ENCODE data around the gene SEC23B.
"Not testable (repeated sequence)": the region's sequence is repeated elsewhere in the genome, so short reads cannot be mapped to it uniquely, and the experiment has no call there.

Gene SEC23B

DNA sequence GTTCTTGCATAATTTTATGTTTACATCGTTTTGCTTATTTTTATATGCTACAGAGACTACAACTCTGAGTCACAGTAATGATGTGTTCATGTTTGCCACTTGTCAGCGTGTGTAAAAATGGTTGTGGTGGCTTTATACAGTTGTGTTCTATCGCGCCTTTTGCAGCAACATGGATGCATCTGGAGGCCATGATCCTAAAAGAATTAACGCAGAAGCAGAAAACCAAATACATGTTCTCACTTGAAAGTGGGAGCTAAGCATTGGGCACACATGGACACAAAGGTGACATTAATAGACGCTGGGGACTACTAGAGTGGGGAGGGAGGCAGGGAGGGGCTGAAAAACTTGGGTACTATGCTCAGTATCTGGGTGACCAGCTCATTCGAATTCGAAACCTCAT is 996 bp upstream of the SEC23B start:
- H3K27ac ChIP-seq = peak overlapping the region; percentile 96
- no peak for TF ChIP-seq ZFX (IDR thresholded peaks at IDR 0.05; ENCODE audit: borderline replicate concordance)

DNA sequence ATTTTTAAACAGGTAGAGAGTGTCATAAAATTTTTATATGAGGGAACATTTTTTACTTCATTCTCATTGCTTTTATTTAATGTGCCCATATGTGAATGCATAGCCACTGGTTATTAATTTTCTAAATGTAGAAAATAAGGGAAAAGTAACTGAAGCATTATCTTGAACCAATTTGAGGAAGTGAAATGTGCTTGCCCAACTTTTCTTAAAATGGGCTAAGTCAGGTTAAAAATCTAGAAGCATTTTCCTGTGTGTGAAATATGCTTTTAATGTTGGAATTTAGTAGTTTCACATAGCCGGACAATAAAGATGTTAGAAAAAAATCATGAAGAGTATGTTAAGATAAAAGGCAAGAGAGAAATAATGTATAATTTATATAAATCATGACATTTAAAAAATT is 3.8 kb downstream of the SEC23B start:
- no peak for TF ChIP-seq ZFX (IDR thresholded peaks at IDR 0.05; ENCODE audit: borderline replicate concordance)
- TF ChIP-seq, protein P1, sequence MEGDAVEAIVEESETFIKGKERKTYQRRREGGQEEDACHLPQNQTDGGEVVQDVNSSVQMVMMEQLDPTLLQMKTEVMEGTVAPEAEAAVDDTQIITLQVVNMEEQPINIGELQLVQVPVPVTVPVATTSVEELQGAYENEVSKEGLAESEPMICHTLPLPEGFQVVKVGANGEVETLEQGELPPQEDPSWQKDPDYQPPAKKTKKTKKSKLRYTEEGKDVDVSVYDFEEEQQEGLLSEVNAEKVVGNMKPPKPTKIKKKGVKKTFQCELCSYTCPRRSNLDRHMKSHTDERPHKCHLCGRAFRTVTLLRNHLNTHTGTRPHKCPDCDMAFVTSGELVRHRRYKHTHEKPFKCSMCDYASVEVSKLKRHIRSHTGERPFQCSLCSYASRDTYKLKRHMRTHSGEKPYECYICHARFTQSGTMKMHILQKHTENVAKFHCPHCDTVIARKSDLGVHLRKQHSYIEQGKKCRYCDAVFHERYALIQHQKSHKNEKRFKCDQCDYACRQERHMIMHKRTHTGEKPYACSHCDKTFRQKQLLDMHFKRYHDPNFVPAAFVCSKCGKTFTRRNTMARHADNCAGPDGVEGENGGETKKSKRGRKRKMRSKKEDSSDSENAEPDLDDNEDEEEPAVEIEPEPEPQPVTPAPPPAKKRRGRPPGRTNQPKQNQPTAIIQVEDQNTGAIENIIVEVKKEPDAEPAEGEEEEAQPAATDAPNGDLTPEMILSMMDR (IDR thresholded peaks at IDR 0.05) = no peak

DNA sequence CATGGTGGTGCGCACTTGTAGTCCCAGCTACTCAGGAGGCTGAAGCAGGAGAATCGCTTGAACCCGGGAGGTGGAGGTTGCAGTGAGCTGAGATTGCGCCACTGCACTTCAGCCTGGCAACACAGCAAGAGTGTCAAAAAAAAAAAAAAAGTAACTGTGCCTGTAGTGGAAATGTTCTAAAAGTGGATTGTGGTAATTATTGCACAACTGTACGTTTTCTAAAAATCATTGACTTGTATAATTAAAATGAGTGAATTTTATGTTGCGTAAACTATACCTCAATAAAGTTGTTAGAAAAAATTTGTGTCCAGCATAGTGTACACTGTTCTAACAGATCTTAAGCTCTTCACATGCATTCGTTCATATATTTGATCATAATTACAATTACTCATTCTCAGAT is 5.5 kb downstream of the SEC23B start:
- TF ChIP-seq ZFX (IDR thresholded peaks at IDR 0.05; ENCODE audit: borderline replicate concordance) = no peak
- TF ChIP-seq, protein P1 (IDR thresholded peaks at IDR 0.05) = no peak
- H3K27ac ChIP-seq = no peak overlapping the region

More for the DNA sequence above, 3.8 kb downstream of the SEC23B start:
- no peak overlapping the region for H3K27ac ChIP-seq

DNA sequence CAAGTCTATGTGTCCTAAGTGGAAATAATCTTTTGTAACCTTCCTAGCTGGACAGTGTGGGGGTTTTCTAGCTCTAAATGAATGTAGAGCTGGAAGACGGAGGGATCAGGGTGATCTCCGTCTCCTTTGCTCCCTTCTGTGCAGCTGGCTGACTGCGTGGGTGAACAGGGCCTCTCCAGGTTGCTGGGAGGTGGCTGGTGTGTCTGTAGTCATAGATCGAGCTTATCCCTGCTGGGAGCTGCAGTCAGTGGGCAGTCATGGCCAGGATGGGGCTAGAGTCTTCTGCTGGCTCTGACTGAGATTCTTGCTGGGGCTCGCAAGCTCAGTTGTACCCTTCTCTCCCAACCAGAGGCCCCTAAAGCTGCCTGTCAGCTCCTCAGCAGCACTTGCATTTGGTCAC is 6.4 kb downstream of the SEC23B start:
- no peak overlapping the region for H3K27ac ChIP-seq
- TF ChIP-seq ZFX (IDR thresholded peaks at IDR 0.05; ENCODE audit: borderline replicate concordance) = no peak
- TF ChIP-seq, protein P1 (IDR thresholded peaks at IDR 0.05) = no peak

DNA sequence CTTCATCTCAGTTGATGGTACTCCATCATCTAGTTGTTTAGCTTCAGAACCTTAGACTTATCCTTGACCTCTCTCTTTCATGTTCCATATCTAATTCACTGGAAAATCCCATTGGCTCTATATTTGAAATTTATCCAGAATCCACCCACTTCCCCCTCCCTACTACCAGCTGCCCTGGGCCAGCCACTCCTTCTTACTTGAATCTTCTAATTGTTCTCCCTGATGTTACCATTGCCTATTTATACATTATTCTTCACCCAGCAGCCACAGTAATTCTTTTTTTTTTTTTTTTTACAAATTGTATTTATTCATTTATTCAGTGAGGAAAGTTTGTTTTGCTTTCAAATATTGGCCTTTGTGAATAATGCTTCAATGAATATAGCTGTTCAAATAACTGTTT is 8.2 kb downstream of the SEC23B start:
- no peak for TF ChIP-seq ZFX (IDR thresholded peaks at IDR 0.05; ENCODE audit: borderline replicate concordance)
- TF ChIP-seq, protein P1 (IDR thresholded peaks at IDR 0.05) = no peak
- H3K27ac ChIP-seq = no peak overlapping the region

DNA sequence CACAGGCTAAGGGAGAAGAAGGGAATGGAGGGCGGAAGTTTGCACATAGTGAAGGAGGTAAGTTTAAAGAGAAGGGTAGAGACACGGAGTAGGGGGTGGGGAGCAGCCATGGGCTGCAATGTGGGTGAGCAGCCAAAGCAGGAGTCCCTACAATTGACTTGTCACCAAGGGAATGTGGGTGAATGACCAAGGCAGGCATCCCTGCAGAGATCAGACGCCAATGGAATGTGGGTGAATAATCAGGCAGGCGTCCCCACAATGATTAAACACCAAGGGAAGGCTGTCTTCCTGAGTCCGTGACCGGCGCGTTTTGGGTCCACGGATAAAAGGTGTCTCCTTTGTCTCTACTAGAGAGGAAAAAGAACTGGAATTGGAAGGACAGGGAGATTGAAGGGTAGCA is 14.3 kb downstream of the SEC23B start:
- H3K27ac ChIP-seq = not testable (repeated sequence)

DNA sequence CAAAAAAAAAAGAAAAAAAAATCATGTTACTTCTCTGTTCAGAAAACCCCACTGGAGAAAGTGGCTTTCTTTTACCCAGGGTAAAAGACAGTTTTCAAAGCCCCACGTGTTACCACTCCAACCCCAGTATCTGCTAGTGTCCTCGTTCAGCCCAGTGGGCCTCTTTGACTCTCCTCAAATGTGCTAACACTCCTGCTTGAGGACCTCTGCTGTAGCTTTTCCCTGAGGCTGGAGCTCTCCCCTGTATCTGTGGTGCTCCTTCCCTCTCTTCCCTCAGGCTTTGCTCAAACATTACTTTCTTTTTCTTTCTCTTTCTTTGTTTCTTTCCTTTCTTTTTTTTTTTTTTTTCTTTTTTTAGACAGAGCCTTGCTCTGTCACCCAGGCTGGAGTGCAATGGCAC is 15.3 kb downstream of the SEC23B start:
- TF ChIP-seq ZFX (IDR thresholded peaks at IDR 0.05; ENCODE audit: borderline replicate concordance) = no peak
- TF ChIP-seq, protein P1 (IDR thresholded peaks at IDR 0.05) = no peak
- H3K27ac ChIP-seq = no peak overlapping the region

DNA sequence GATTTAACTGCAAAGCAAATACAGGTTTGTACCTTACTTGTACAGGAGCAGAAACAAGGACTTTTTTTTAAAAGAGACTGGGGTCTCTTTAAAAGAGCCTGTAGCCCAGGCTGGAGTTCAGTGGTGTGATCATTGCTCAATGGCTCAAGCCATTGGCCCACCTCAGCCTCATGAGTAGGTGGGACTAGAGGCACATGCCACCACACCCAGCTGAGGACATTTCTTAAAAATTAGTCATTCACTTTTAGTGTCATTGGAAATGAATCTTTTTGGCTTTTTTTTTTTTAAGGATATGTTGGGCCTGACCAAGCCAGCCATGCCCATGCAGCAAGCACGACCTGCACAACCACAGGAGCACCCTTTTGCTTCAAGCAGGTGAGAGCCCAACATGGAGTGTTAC is 16.9 kb downstream of the SEC23B start:
- TF ChIP-seq, protein P1 (IDR thresholded peaks at IDR 0.05) = no peak

DNA sequence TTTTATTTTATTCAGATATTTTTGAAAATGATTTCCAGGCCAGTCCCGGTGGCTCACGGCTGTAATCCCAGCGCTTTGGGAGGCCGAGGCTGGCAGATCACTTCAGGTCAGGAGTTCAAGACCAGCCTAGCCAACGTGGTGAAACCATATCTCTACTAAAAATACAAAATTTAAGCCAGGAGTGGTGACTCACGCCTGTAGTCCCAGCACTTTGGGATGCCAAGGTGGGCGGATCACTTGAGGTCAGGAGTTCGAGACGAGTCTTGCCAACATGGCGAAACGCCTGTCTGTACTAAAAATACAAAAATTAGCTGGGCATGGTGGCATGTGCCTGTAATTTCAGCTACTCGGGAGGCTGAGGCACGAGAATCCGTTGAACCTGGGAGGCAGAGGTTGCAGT is 19.0 kb downstream of the SEC23B start:
- not testable (repeated sequence) for H3K27ac ChIP-seq

More for the DNA sequence above, 16.9 kb downstream of the SEC23B start:
- no peak overlapping the region for H3K27ac ChIP-seq

Data from 22Rv1 (cell line).